ENCODE measurements around the gene ARL17B.
A peak's percentile ranks its signal among the peaks of the same experiment; 100 is the strongest.
"Not testable (repeated sequence)": the region's sequence is repeated elsewhere in the genome, so short reads cannot be mapped to it uniquely, and the experiment has no call there.

Gene ARL17B

GRCh38 chr17:46287587-46287986 lies 74.0 kb downstream of the ARL17B start:
- DNase-seq, result not testable (repeated sequence)

GRCh38 chr17:46286764-46287221 lies 74.8 kb downstream of the ARL17B start:
- DNase-seq, result peak; percentile 86

GRCh38 chr17:46285500-46285899 lies 76.1 kb downstream of the ARL17B start:
- DNase-seq, result not testable (repeated sequence)

- not testable (repeated sequence) for DNase-seq
Measured at GRCh38 chr17:46284467-46284866, 77.1 kb downstream of the ARL17B start.

GRCh38 chr17:46282635-46283034 lies 78.9 kb downstream of the ARL17B start:
- not testable (repeated sequence) for DNase-seq

GRCh38 chr17:46281336-46281735 lies 80.2 kb downstream of the ARL17B start:
- DNase-seq, result not testable (repeated sequence)

GRCh38 chr17:46276728-46277479 lies 84.7 kb downstream of the ARL17B start:
- not testable (repeated sequence) for DNase-seq

GRCh38 chr17:46274238-46274637 lies 87.3 kb downstream of the ARL17B start:
- DNase-seq, result no peak

GRCh38 chr17:46273541-46274236 lies 87.9 kb downstream of the ARL17B start:
- no peak for DNase-seq

- no peak for DNase-seq
Measured at GRCh38 chr17:46270032-46270431, 91.5 kb downstream of the ARL17B start.

GRCh38 chr17:46266656-46267544 lies 94.7 kb downstream of the ARL17B start:
- DNase-seq, result peak; percentile 89

- not testable (repeated sequence) for DNase-seq
Measured at GRCh38 chr17:46266063-46266655, 95.4 kb downstream of the ARL17B start.

GRCh38 chr17:46264456-46265198 lies 96.9 kb downstream of the ARL17B start:
- DNase-seq, result no peak

- DNase-seq, result no peak
Measured at GRCh38 chr17:46262271-46262670, 99.3 kb downstream of the ARL17B start.

GRCh38 chr17:46259845-46260661 lies 101.5 kb downstream of the ARL17B start:
- DNase-seq, result not testable (repeated sequence)

GRCh38 chr17:46256369-46256768 lies 105.2 kb downstream of the ARL17B start:
- DNase-seq, result not testable (repeated sequence)

- DNase-seq, result not testable (repeated sequence)
Measured at GRCh38 chr17:46254215-46254614, 107.4 kb downstream of the ARL17B start.

- peak; percentile 80 for DNase-seq
Measured at GRCh38 chr17:46253722-46254121, 107.8 kb downstream of the ARL17B start.

- not testable (repeated sequence) for DNase-seq
Measured at GRCh38 chr17:46252804-46253203, 108.8 kb downstream of the ARL17B start.

GRCh38 chr17:46249153-46249552 lies 112.4 kb downstream of the ARL17B start:
- DNase-seq, result not testable (repeated sequence)

All from activated CD4-positive, alpha-beta T cell treated with anti-CD3 and anti-CD28 coated beads, Interleukin-2, amount 50 U/mL, for 16 hours (primary cell).